B cell (primary cell): Measurements from ENCODE around the gene RAB11FIP3. TPM values are rescaled to one million over a fixed set of nuclear protein-coding genes. Genes with fewer than 3 reads are reported as not detected.
A peak's percentile ranks its signal among the peaks of the same experiment; 100 is the strongest.

Experiments used
- ATAC-seq: fragments of 200-7000 bp; cut with Tn5 transposase; one replicate; pipeline ENCODE4 v1.10.0; 2021; ENCODE audit warnings: low read depth, mild to moderate bottlenecking, moderate number of reproducible peaks, moderate library complexity
- CTCF ChIA-PET: fragments of 350-600 bp; sonication (Branson Sonifier 250); formaldehyde crosslinking; loops from one replicate; lab custom pipeline; 2021; ENCODE audit warnings: antibody characterized with exemption, inconsistent platforms; lab: Charles Lee
- POLR2A ChIA-PET: fragments of 350-600 bp; sonication (Branson Sonifier 250); formaldehyde crosslinking; loops from one replicate; lab custom pipeline; 2021; ENCODE audit warnings: antibody characterized with exemption; lab: Charles Lee
- DNase-seq: peaks from one replicate; pipeline ENCODE4 v3.0.0; 2013
- H2AFZ ChIP-seq: 2 replicates; pipeline ENCODE4 v1.6.1; 2012; ENCODE audit warnings: mild to moderate bottlenecking, low read depth, low read length; ENCODE audit not compliant: insufficient read depth, poor library complexity, severe bottlenecking
- H3K27ac ChIP-seq, 2 donors: 1 replicate in 1 of 2; 2 replicates in 1 of 2; pipeline ENCODE4 v1.5.1; 2012 to 2013; ENCODE audit warnings: low read length in 2 of 2, mild to moderate bottlenecking in 2 of 2, moderate library complexity in 1 of 2
- H3K27me3 ChIP-seq, 4 experiments: fragments of 200-600 bp in 1 of 4; sonication (generic) in 1 of 4; replicated peaks in 1 of 4; 1 replicate in 2 of 4; 2 replicates in 2 of 4; pipeline versions ENCODE4 v1.6.1 to v1.7.0; 2013 to 2016; ENCODE audit warnings: low read length in 3 of 4, mild to moderate bottlenecking in 2 of 4, mixed read lengths in 1 of 4, moderate library complexity in 1 of 4; ENCODE audit not compliant: insufficient read depth in 4 of 4, control insufficient read depth in 3 of 4; ENCODE audit errors: control extremely low read depth in 1 of 4
- H3K36me3 ChIP-seq, 2 experiments: replicated peaks in 1 of 2; 1 replicate in 1 of 2; 2 replicates in 1 of 2; pipeline versions ENCODE4 v1.6.1 to v1.7.1; 2013; ENCODE audit warnings: low read length in 1 of 2; ENCODE audit not compliant: insufficient read depth in 2 of 2, control insufficient read depth in 1 of 2; ENCODE audit errors: control extremely low read depth in 1 of 2, extremely low read depth in 1 of 2
- H3K4me1 ChIP-seq, 2 donors: fragments of 200-600 bp in 1 of 2; sonication (generic) in 1 of 2; 1 replicate in 1 of 2; 2 replicates in 1 of 2; pipeline versions ENCODE4 v1.5.1 to v1.6.1; 2013 to 2017; ENCODE audit warnings: low read length in 2 of 2; ENCODE audit not compliant: control insufficient read depth in 2 of 2, insufficient read depth in 2 of 2
- H3K4me2 ChIP-seq: replicated peaks from 2 replicates; pipeline ENCODE3; 2012; ENCODE audit warnings: mild to moderate bottlenecking, low read depth, low read length; ENCODE audit not compliant: poor library complexity, severe bottlenecking
- H3K4me3 ChIP-seq, 5 experiments: fragments of 200-600 bp in 1 of 5; sonication (generic) in 1 of 5; 1 replicate in 3 of 5; 2 replicates in 2 of 5; pipeline versions ENCODE4 v1.5.1 to v1.7.0; 2011 to 2016; ENCODE audit warnings: low read length in 4 of 5, mild to moderate bottlenecking in 4 of 5, low read depth in 2 of 5, control low read depth in 1 of 5, moderate library complexity in 1 of 5; ENCODE audit not compliant: insufficient read depth in 1 of 5; ENCODE audit errors: control extremely low read depth in 1 of 5, extremely low read depth in 1 of 5
- H3K79me2 ChIP-seq: fragments of 200-600 bp; sonication (generic); one replicate; pipeline ENCODE4 v1.6.0; 2016; ENCODE audit warnings: low read length; ENCODE audit not compliant: control insufficient read depth, insufficient read depth
- H3K9ac ChIP-seq: fragments of 200-600 bp; sonication (generic); 2 replicates; pipeline ENCODE4 v1.6.1; 2017; ENCODE audit warnings: mild to moderate bottlenecking, low read length, moderate library complexity
- H3K9me3 ChIP-seq, 3 donors: one replicate each; pipeline versions ENCODE4 v1.6.1 to v1.7.1; 2013; ENCODE audit warnings: low read length in 2 of 3; ENCODE audit not compliant: control insufficient read depth in 2 of 3, insufficient read depth in 1 of 3; ENCODE audit errors: control extremely low read depth in 1 of 3
- H4K20me1 ChIP-seq: 2 replicates; pipeline ENCODE4 v1.6.0; 2012; ENCODE audit warnings: mild to moderate bottlenecking, low read length; ENCODE audit not compliant: insufficient read depth, control insufficient read depth, poor library complexity, severe bottlenecking
- H3K27ac Mint-ChIP-seq: one replicate; pipeline ENCODE4 v1.8.0; 2021; ENCODE audit warnings: mixed read lengths
- H3K27me3 Mint-ChIP-seq: one replicate; pipeline ENCODE4 v1.8.0; 2021; ENCODE audit warnings: mixed read lengths
- H3K4me1 Mint-ChIP-seq: one replicate; pipeline ENCODE4 v1.8.0; 2021; ENCODE audit warnings: mixed read lengths
- H3K4me3 Mint-ChIP-seq: one replicate; pipeline ENCODE4 v1.8.0; 2021; ENCODE audit warnings: mixed read lengths
- H3K9me3 Mint-ChIP-seq: one replicate; pipeline ENCODE4 v1.8.0; 2022; ENCODE audit warnings: mixed read lengths; ENCODE audit not compliant: insufficient read depth
- CTCF ChIP-seq: fragments of 200-600 bp; IDR thresholded peaks from one replicate; pipeline ENCODE4 v1.8.0; 2022; ENCODE audit warnings: antibody characterized with exemption, mild to moderate bottlenecking
- EZH2 ChIP-seq: IDR thresholded peaks from 2 replicates; pipeline ENCODE4 v1.6.1; 2012; ENCODE audit warnings: borderline replicate concordance, low read depth, mild to moderate bottlenecking, moderate library complexity, low read length; ENCODE audit not compliant: insufficient read depth, poor library complexity, severe bottlenecking
- WGBS: methylation state at CpG from one replicate; pipeline ENCODE4 v1.1.5; 2013; ENCODE audit warnings: missing lambda C conversion rate; ENCODE audit not compliant: insufficient coverage; 5-methylcytosine and 5-hydroxymethylcytosine counted together
- intact Hi-C: fragments of 100-400 bp; cut with micrococcal nuclease; formaldehyde crosslinking; loops from one replicate; pipeline ENCODE4 v1.10.0; 2022
- polyA plus RNA-seq: library from polyadenylated mRNA; depleted of rRNA; stranded (reverse); fragments of >200 nt; gene quantifications from 2 replicates; pipeline ENCODE4 v1.2.3, GENCODE V29; 2012
- total RNA-seq, 2 donors: library from RNA; stranded (reverse); fragments of 120-200 nt in 1 of 2; gene quantifications; 1 replicate in 1 of 2; 2 replicates in 1 of 2; pipeline versions ENCODE4 v1.2.3 to v1.2.4, GENCODE V29; 2013 to 2022

The RAB11FIP3 gene
- total and polyA plus RNA-seq, 2 donors (not counting 1 experiment from before 2014, with no cell fraction given) = 24.3 to 57.2 TPM

DNA sequence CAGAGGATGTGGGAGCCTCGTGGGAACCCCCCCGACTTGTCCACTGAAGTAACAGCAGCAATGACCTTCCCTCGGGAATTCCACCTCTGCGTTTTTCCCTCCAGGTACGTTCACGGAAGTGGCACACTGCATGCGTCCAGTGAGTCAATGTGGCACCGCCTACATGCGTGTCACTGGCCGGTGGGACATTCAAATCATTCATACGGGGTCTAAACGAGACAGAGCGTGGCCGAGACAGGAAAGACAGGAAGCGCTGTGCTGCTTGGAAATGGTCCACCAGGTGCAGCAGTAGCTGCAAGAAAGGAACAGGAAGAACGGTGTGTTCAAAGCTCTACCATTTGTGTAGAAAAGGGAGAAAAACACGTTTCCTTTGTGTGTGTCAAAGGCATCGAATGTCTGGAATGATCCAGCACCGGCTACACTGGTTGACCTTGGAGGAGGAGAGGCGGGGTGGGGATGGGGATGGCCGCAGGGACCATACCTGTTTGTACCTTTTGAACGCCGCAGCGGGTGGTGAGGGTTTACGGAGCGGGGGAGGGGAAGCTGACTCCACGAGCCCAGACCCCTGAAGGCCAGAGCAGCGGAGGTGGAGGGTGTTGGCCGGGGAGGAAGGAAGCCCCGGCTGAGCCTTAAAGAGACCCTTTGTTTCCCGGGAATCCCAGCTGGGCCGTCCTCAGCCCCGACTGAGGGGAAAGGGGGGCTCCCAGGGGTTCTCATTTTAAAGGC, 42.0 kb upstream of the RAB11FIP3 start:
- peak overlapping the region; percentile 44 for H2AFZ ChIP-seq
- H3K36me3 ChIP-seq = no peaks in the 10 kb centered on the region
- peak overlapping the region; percentile 95 for H3K4me2 ChIP-seq
- no peaks in the 10 kb centered on the region for H3K9me3 ChIP-seq
- ChIA-PET POLR2A (interaction anchor here (0.8 to 2.3 kb wide), 6 partner anchors 9 to 277 kb away, joined by 3 to 24 read pairs (median 4); partner anchors contain the start of genes DECR2 and NME4), CTCF (interaction anchor here (0.7 to 1.9 kb wide), 6 partner anchors 8 to 21 kb away, joined by 3 to 4 read pairs (median 3); partner anchors contain the start of gene DECR2)
- 19% methylated on average over 32 of the region's 33 CpGs for WGBS
- H3K27ac ChIP-seq = peak overlapping the region; percentile 55 to 81
- intact Hi-C loops = loop anchor here (1.0 to 5.0 kb wide), 5 partner anchors 13 to 144 kb away; partner anchors contain the start of genes CAPN15 and RAB11FIP3
- peaks cover 18% of the 10 kb centered on the region for H4K20me1 ChIP-seq
- H3K4me3 ChIP-seq = peak overlapping the region; percentile 60 to 99 (median 72)
- H3K9ac ChIP-seq = peak overlapping the region; percentile 88
- Mint-ChIP-seq H3K27me3 (no peaks in the 10 kb centered on the region), H3K27ac (peak overlapping the region; percentile 82), H3K4me3 (peak overlapping the region; percentile 97), H3K4me1 (peaks cover 22% of the 10 kb centered on the region), H3K9me3 (no peaks in the 10 kb centered on the region)
- ATAC-seq (peak; percentile 47), DNase-seq (peak; percentile 82)
- H3K27me3 ChIP-seq = no peaks in the 10 kb centered on the region
- H3K79me2 ChIP-seq = peaks cover 30% of the 10 kb centered on the region
- peaks cover 21 to 33% of the 10 kb centered on the region in 2 donors for H3K4me1 ChIP-seq
- no peak for TF ChIP-seq EZH2
- no peak for TF ChIP-seq CTCF

GRCh38 chr16:386641-387156, 38.8 kb upstream of the RAB11FIP3 start:
- Mint-ChIP-seq H3K27me3 (no peaks in the 10 kb centered on the region), H3K4me3 (no peak overlapping the region), H3K9me3 (no peaks in the 10 kb centered on the region), H3K4me1 (peaks cover 20% of the 10 kb centered on the region), H3K27ac (no peak overlapping the region)
- CTCF ChIA-PET = interaction anchor here (0.6 to 0.7 kb wide), 2 partner anchors 50 to 78 kb away, joined by 3 read pairs; no protein-coding TSS in a partner anchor
- Histone ChIP-seq H3K9me3 (peaks cover 0 to under 1% (median 0%) of the 10 kb centered on the region in 3 donors), H3K4me3 (no peak overlapping the region), H4K20me1 (no peaks in the 10 kb centered on the region), H3K4me1 (peaks cover 16 to 19% of the 10 kb centered on the region in 2 donors), H2AFZ (no peak overlapping the region), H3K36me3 (no peaks in the 10 kb centered on the region), H3K27me3 (no peaks in the 10 kb centered on the region), H3K79me2 (no peaks in the 10 kb centered on the region), H3K4me2 (no peak overlapping the region), H3K27ac (no peak overlapping the region), H3K9ac (no peak overlapping the region)
- no peak for TF ChIP-seq EZH2
- TF ChIP-seq CTCF = no peak
- ATAC-seq (no peak), DNase-seq (no peak)
- POLR2A ChIA-PET = no interaction called here
- intact Hi-C loops = no loop called here
- 82% methylated on average over 15 of the region's 19 CpGs for WGBS
